Loucy (cell line): ENCODE measurements around the gene GLRX2.
A peak's percentile ranks its signal among the peaks of the same experiment; 100 is the strongest.

ENCODE experiments used
- H2AFZ ChIP-seq: fragments of 200-600 bp; sonication (generic); 2 replicates; pipeline ENCODE4 v1.6.0; 2016; ENCODE audit warnings: antibody characterized with exemption, mild to moderate bottlenecking, low read length, moderate library complexity
- H3F3A ChIP-seq: fragments of 200-600 bp; 2 replicates; pipeline ENCODE4 v1.6.0; 2016; ENCODE audit warnings: antibody characterized with exemption, low read depth, mild to moderate bottlenecking
- H3K27me3 ChIP-seq: fragments of 200-600 bp; sonication (generic); 2 replicates; pipeline ENCODE4 v1.6.1; 2014; ENCODE audit warnings: low read length, mild to moderate bottlenecking; ENCODE audit not compliant: insufficient read depth, poor library complexity, severe bottlenecking
- H3K36me3 ChIP-seq: fragments of 200-600 bp; sonication (generic); 2 replicates; pipeline ENCODE4 v1.6.1; 2016; ENCODE audit warnings: low read length; ENCODE audit not compliant: insufficient read depth
- H3K4me1 ChIP-seq: fragments of 200-600 bp; sonication (generic); 2 replicates; pipeline ENCODE4 v1.5.1; 2014; ENCODE audit warnings: low read length, mild to moderate bottlenecking; ENCODE audit not compliant: insufficient read depth, poor library complexity, severe bottlenecking
- H3K4me2 ChIP-seq: fragments of 200-600 bp; sonication (generic); 2 replicates; pipeline ENCODE4 v1.6.0; 2014; ENCODE audit warnings: antibody characterized with exemption, low read length, low read depth, mild to moderate bottlenecking; ENCODE audit not compliant: poor library complexity, severe bottlenecking
- H3K4me3 ChIP-seq: fragments of 200-600 bp; sonication (generic); 2 replicates; pipeline ENCODE4 v1.5.1; 2014; ENCODE audit warnings: low read length, mild to moderate bottlenecking, mixed read lengths; ENCODE audit not compliant: poor library complexity, severe bottlenecking
- H3K79me2 ChIP-seq: fragments of 200-600 bp; sonication (generic); 2 replicates; pipeline ENCODE4 v1.6.1; 2014; ENCODE audit warnings: low read length; ENCODE audit not compliant: insufficient read depth
- H3K9ac ChIP-seq: fragments of 200-600 bp; sonication (generic); 2 replicates; pipeline ENCODE4 v1.6.0; 2014; ENCODE audit warnings: mild to moderate bottlenecking, low read depth, low read length, moderate library complexity; ENCODE audit not compliant: poor library complexity, severe bottlenecking
- H3K9me2 ChIP-seq: fragments of 200-600 bp; sonication (generic); replicated peaks from 2 replicates; pipeline ENCODE4 v1.6.1; 2016; ENCODE audit warnings: low read depth, low read length, mixed read lengths
- H3K9me3 ChIP-seq: fragments of 200-600 bp; sonication (generic); 2 replicates; pipeline ENCODE4 v1.6.1; 2014; ENCODE audit warnings: mild to moderate bottlenecking, antibody characterized with exemption, low read length, low read depth; ENCODE audit not compliant: insufficient read depth
- H4K20me1 ChIP-seq: fragments of 200-600 bp; sonication (generic); 2 replicates; pipeline ENCODE4 v1.6.0; 2014; ENCODE audit warnings: antibody characterized with exemption, low read length, mild to moderate bottlenecking; ENCODE audit not compliant: insufficient read depth, poor library complexity, severe bottlenecking
- EZH2phosphoT487 ChIP-seq: fragments of 200-600 bp; IDR thresholded peaks from 2 replicates; pipeline ENCODE4 v1.6.1; 2018; ENCODE audit warnings: antibody characterized with exemption, mild to moderate bottlenecking, moderate library complexity, borderline replicate concordance
- TF ChIP-seq, protein P1 (sequence below): fragments of 200-600 bp; sonication (generic); conservative IDR thresholded peaks from 2 replicates; pipeline ENCODE4 v1.5.1; 2014; ENCODE audit warnings: mild to moderate bottlenecking, antibody characterized with exemption, low read length

The GLRX2 gene, protein sequence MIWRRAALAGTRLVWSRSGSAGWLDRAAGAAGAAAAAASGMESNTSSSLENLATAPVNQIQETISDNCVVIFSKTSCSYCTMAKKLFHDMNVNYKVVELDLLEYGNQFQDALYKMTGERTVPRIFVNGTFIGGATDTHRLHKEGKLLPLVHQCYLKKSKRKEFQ

GRCh38 chr1:193104907-193105820 is at the start of gene GLRX2:
Gene GLRX2, minus strand, starts transcription at chr1:193105414. Its CDS starts 32 bp downstream, at chr1:193105382.
- Histone ChIP-seq H3K79me2 (peaks cover 32% of the 10 kb centered on the region), H3K9me2 (no peaks in the 10 kb centered on the region), H3K4me2 (peak within 1 kb of the TSS; percentile 93), H3F3A (no peaks in the 10 kb centered on the region), H2AFZ (peak within 1 kb of the TSS; percentile 92), H3K4me3 (peak within 1 kb of the TSS; percentile 88), H3K4me1 (peaks cover 20% of the 10 kb centered on the region), H3K36me3 (peaks cover 5% of the 10 kb centered on the region; the same call in 1 of the 2 replicates), H4K20me1 (peaks cover 7% of the 10 kb centered on the region), H3K27me3 (no peaks in the 10 kb centered on the region), H3K9me3 (no peaks in the 10 kb centered on the region), H3K9ac (peak within 1 kb of the TSS; percentile 67)
- TF ChIP-seq, protein P1, sequence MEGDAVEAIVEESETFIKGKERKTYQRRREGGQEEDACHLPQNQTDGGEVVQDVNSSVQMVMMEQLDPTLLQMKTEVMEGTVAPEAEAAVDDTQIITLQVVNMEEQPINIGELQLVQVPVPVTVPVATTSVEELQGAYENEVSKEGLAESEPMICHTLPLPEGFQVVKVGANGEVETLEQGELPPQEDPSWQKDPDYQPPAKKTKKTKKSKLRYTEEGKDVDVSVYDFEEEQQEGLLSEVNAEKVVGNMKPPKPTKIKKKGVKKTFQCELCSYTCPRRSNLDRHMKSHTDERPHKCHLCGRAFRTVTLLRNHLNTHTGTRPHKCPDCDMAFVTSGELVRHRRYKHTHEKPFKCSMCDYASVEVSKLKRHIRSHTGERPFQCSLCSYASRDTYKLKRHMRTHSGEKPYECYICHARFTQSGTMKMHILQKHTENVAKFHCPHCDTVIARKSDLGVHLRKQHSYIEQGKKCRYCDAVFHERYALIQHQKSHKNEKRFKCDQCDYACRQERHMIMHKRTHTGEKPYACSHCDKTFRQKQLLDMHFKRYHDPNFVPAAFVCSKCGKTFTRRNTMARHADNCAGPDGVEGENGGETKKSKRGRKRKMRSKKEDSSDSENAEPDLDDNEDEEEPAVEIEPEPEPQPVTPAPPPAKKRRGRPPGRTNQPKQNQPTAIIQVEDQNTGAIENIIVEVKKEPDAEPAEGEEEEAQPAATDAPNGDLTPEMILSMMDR = no peak
- TF ChIP-seq EZH2phosphoT487 = no peak

DNA sequence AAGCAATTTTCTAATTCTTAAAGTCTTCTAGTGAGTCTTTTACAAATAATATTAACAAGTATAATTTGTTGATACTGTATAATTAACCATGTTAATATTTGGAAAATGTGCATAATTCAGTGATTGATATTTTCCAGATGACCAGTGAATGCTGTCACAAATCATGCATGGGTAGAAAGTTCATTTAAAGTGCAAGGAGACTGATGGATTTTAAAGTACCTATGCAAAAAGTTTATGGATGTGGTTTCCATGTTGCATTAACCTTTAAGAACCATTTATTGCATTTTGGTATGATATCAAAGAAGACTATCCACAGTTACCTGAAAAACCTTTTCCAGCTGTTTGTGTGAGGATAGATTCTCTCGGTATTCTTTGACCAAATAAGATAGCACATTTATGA is 39.8 kb upstream of the GLRX2 start:
- Histone ChIP-seq H3K79me2 (peaks cover 21% of the 10 kb centered on the region; the same call in 1 of the 2 replicates), H3K27me3 (no peaks in the 10 kb centered on the region), H3K36me3 (peaks cover 88% of the 10 kb centered on the region), H3K9ac (no peak overlapping the region), H3K9me2 (no peaks in the 10 kb centered on the region), H4K20me1 (peaks cover 35% of the 10 kb centered on the region), H3K4me2 (no peak overlapping the region), H3F3A (no peaks in the 10 kb centered on the region), H3K4me1 (no peaks in the 10 kb centered on the region), H2AFZ (no peak overlapping the region), H3K9me3 (no peaks in the 10 kb centered on the region), H3K4me3 (no peak overlapping the region)
- TF ChIP-seq, protein P1 = no peak
- TF ChIP-seq EZH2phosphoT487 = no peak

- Histone ChIP-seq H3K9ac (no peak overlapping the region), H3K79me2 (peaks cover 27% of the 10 kb centered on the region; the same call in 1 of the 2 replicates)
These were observed 39.2 kb upstream of the GLRX2 start for GRCh38 chr1:193144361-193144938.

More at GRCh38 chr1:193144361-193144938, 39.2 kb upstream of the GLRX2 start:
- H3K4me3 ChIP-seq = no peak overlapping the region
- H3F3A ChIP-seq = no peaks in the 10 kb centered on the region
- peaks cover 37% of the 10 kb centered on the region for H4K20me1 ChIP-seq
- no peak for TF ChIP-seq EZH2phosphoT487
- TF ChIP-seq, protein P1 = no peak
- H2AFZ ChIP-seq = no peak overlapping the region
- H3K4me2 ChIP-seq = no peak overlapping the region
- peaks cover 88% of the 10 kb centered on the region for H3K36me3 ChIP-seq
- no peaks in the 10 kb centered on the region for H3K27me3 ChIP-seq
- H3K4me1 ChIP-seq = no peaks in the 10 kb centered on the region
- no peaks in the 10 kb centered on the region for H3K9me2 ChIP-seq
- H3K9me3 ChIP-seq = no peaks in the 10 kb centered on the region
